ENCODE data around the gene CEP192.

DNA sequence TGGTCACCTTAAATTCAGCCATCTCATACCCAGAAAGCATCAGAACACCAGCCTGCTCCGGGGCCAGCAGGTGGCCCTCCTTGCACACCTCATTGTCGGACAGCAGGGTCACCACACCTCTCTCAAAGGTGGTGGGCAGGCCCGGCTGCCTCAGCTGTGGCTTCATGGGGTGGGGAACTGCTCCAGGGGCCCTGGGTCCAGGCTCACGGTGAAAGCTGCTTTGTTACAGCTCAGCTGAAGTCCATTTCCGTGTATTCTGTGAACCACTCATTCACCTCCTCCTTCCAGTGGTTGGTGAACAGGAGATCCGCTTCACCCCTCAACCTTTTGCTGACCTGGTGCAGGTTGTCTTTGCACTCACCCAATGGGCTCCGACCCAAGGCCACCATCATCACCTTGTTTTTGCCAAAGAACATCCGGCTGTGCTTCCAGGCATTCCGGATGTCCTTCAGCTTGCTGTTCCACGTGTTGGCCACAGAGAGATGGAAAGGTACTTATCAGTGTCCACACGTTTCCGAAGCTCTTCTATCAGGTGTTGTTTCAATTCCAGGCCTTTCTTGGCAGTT is 148.8 kb downstream of the CEP192 start:
- TF ChIP-seq CTCF (IDR thresholded peaks at IDR 0.05) (no peak), EZH2 (IDR thresholded peaks at IDR 0.05; ENCODE audit: borderline replicate concordance, insufficient read depth, low read depth, low read length, poor library complexity, severe bottlenecking) (no peak)
